Colonic mucosa (tissue), 4 donors: ENCODE results near the gene GBA2. TPM values are rescaled to one million over a fixed set of nuclear protein-coding genes. Genes with fewer than 3 reads are reported as not detected.

Experiments
- DNase-seq: peaks from one replicate; pipeline ENCODE4 v3.0.0-alpha.2; 2020
- H3K27ac ChIP-seq: fragments of 200-600 bp; one replicate; pipeline ENCODE4 v1.8.0; 2021
- H3K27me3 ChIP-seq: fragments of 200-600 bp; one replicate; pipeline ENCODE4 v1.8.0; 2021
- H3K36me3 ChIP-seq: fragments of 200-600 bp; one replicate; pipeline ENCODE4 v1.8.0; 2021
- H3K4me1 ChIP-seq: fragments of 200-600 bp; one replicate; pipeline ENCODE4 v1.8.0; 2021; ENCODE audit warnings: mild to moderate bottlenecking
- H3K4me3 ChIP-seq: fragments of 200-600 bp; one replicate; pipeline ENCODE4 v1.8.0; 2021
- H3K9ac ChIP-seq, 2 donors: one replicate each; pipeline ENCODE4 v1.7.0; 2013; ENCODE audit warnings: control low read depth in 2 of 2, low read depth in 2 of 2, low read length in 2 of 2
- H3K9me3 ChIP-seq: fragments of 200-600 bp; one replicate; pipeline ENCODE4 v1.8.0; 2021
- intact Hi-C: fragments of 100-400 bp; cut with DNase I; formaldehyde crosslinking; loops from one replicate; pipeline ENCODE4 v1.14.1; 2022
- total RNA-seq, 2 donors: library from RNA; stranded (reverse); fragmentation: NEBNext Ultra II Directional in 1 of 2; extraction: Animal tissue kit (Norgen Biotek cat#: 25700) in 1 of 2; gene quantifications; one replicate each; pipeline ENCODE4 v1.2.1, GENCODE V29; 2021
- TF ChIP-seq, protein P1 (sequence below): fragments of 200-600 bp; IDR thresholded peaks from one replicate; pipeline ENCODE4 v1.8.0; 2022; ENCODE audit warnings: antibody characterized with exemption, mild to moderate bottlenecking
- donor health status: healthy.
- donor health status: DM: no; HTN: no; CAD: no.
- donor health status: DM: no; HTN: no; CAD: no.

The GBA2 gene
- total RNA-seq, 2 donors from 2014 or later: 127 to 157 TPM

DNA sequence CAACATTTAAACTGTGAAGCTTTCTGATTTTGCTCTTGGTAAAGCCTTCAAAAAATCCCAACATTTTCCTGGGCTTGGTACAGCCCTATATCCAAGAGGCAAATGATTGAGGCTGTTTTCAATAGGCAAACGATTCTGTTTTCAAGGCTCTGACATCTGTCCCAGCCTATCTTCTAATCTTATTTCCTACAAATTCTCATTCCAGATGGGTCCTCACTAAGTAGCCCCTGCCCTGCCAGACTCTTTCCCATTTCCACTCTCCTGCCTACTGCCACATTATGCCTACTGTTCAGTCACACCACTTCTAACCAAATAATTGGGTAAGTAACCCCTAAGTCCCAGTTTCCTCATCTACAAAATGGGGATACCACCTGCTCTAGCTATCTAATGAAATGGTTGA, 3.5 kb downstream of the GBA2 start:
- H3K4me3 ChIP-seq: peak overlapping the region; percentile 67
- no peak for DNase-seq
- no peaks in the 10 kb centered on the region for H3K36me3 ChIP-seq
- TF ChIP-seq, protein P1, sequence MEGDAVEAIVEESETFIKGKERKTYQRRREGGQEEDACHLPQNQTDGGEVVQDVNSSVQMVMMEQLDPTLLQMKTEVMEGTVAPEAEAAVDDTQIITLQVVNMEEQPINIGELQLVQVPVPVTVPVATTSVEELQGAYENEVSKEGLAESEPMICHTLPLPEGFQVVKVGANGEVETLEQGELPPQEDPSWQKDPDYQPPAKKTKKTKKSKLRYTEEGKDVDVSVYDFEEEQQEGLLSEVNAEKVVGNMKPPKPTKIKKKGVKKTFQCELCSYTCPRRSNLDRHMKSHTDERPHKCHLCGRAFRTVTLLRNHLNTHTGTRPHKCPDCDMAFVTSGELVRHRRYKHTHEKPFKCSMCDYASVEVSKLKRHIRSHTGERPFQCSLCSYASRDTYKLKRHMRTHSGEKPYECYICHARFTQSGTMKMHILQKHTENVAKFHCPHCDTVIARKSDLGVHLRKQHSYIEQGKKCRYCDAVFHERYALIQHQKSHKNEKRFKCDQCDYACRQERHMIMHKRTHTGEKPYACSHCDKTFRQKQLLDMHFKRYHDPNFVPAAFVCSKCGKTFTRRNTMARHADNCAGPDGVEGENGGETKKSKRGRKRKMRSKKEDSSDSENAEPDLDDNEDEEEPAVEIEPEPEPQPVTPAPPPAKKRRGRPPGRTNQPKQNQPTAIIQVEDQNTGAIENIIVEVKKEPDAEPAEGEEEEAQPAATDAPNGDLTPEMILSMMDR: no peak
- H3K4me1 ChIP-seq: peaks cover 12% of the 10 kb centered on the region
- intact Hi-C loops: no loop called here
- H3K9me3 ChIP-seq: no peaks in the 10 kb centered on the region
- no peaks in the 10 kb centered on the region for H3K27me3 ChIP-seq
- no peak overlapping the region for H3K27ac ChIP-seq
- peak overlapping the region in 1 of 2 donors; percentile 62 for H3K9ac ChIP-seq

DNA sequence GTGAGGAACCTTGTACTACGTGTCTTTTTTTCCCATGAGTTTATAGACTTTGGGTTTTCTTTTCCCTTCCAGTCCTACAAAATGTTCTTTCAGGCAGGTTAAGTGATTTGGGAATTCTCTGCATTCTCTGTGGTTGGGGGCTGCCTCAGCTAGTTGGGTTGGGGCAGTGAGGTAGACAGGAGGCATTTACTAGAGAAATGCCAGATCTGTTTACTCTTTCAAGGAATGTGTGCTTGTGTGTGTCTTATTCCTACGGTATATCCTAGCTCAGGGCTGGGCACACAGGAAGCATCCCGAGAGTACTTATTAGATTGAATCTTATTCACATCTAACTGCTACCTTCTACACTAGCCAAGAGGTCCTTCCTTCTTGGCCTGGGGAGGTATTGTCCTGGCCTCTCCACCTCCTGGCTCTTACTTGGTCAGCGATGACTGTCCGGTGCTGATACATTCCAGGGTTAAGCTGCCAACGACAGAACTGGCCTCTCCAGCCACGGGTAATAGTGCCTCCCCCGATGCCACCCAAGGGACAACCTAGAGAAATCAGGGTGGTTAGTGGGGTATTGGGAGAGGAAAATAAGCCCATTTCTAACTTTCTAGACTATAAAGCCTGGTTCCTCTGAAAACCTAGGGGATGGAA, 5.0 kb downstream of the GBA2 start:
- Histone ChIP-seq H3K27me3 (no peaks in the 10 kb centered on the region), H3K27ac (no peak overlapping the region), H3K36me3 (peaks cover 6% of the 10 kb centered on the region), H3K9ac (peak overlapping the region in 1 of 2 donors; percentile 26), H3K4me3 (no peak overlapping the region), H3K4me1 (peaks cover 12% of the 10 kb centered on the region), H3K9me3 (no peaks in the 10 kb centered on the region)
- TF ChIP-seq, protein P1: no peak
- no peak for DNase-seq
- intact Hi-C loops: no loop called here

DNA sequence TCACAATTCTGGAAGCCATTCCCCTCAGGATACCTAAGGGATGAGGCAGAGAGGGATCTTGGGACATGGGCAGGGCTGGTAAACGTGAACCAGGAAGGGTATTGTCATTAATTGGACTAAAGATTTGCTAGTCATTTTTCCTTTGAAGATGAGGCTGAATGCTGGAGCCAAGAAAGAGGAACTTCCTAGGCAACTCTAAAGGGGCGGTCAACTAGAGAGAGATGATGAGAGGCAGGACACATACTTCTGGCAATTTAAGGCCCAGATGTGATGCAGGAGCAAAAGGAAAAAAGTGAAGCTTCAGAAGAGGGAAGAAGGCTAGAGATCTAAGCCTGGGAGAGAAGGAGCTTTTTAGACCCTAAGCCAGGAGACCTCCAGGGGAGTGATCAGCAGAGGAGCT, 5.6 kb downstream of the GBA2 start:
- H3K4me1 ChIP-seq: peaks cover 12% of the 10 kb centered on the region
- no peak overlapping the region for H3K9ac ChIP-seq
- H3K36me3 ChIP-seq: peaks cover 6% of the 10 kb centered on the region
- TF ChIP-seq, protein P1: no peak
- intact Hi-C loops: no loop called here
- no peaks in the 10 kb centered on the region for H3K9me3 ChIP-seq
- DNase-seq: no peak
- H3K4me3 ChIP-seq: no peak overlapping the region
- H3K27ac ChIP-seq: no peak overlapping the region
- H3K27me3 ChIP-seq: no peaks in the 10 kb centered on the region

DNA sequence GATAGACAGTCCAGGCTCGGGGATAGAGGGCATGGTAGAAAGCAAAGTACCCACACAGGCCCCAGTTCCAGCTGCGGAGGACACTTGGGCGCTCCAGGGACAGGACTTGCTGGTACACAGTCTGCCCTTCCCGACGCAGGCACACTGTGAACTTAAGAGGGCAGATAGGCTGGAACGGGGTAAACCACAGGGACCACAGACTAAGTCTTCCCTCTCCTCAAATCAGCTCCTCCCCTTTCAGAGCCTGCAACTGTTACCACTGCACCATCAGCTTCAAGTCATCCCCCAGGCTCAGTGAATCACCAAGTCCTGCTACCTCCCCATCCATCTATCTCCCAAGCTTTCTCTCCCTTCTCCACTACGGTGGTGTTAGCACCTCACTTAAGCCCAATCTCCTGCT, 7.3 kb downstream of the GBA2 start:
- H3K9me3 ChIP-seq: no peaks in the 10 kb centered on the region
- intact Hi-C loops: no loop called here
- TF ChIP-seq, protein P1: no peak
- no peaks in the 10 kb centered on the region for H3K27me3 ChIP-seq
- peaks cover 9% of the 10 kb centered on the region for H3K4me1 ChIP-seq
- H3K4me3 ChIP-seq: no peak overlapping the region
- peaks cover 14% of the 10 kb centered on the region for H3K36me3 ChIP-seq
- DNase-seq: no peak
- H3K9ac ChIP-seq: no peak overlapping the region
- H3K27ac ChIP-seq: no peak overlapping the region

DNA sequence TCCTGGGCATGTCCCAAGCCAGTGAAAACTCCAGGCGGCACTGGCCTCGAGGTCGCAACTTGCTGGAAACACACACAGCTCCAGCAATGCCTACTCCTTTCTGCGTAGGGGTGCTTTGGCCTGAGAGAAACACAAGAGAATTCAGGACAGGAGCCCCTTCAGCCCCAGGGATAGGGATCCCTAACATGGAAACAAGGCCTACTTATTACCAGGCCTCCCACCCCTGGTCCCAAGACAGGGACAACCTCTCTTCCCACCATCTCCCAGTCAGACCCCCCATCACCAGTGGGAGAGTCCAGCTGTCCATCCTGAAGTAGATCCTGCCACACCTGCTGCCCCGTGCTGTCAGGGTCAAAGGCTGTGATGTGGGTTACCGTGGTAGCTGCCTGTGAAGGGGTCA, 8.8 kb downstream of the GBA2 start:
- intact Hi-C loops: no loop called here
- TF ChIP-seq, protein P1: no peak
- Histone ChIP-seq H3K9me3 (no peaks in the 10 kb centered on the region), H3K36me3 (peaks cover 21% of the 10 kb centered on the region), H3K9ac (no peak overlapping the region), H3K4me1 (no peaks in the 10 kb centered on the region), H3K27me3 (no peaks in the 10 kb centered on the region), H3K4me3 (no peak overlapping the region), H3K27ac (no peak overlapping the region)
- DNase-seq: no peak
